Ishikawa (cell line): Measurements from ENCODE around the gene RAB3IL1.

ENCODE experiments used
- CEBPB ChIP-seq: IDR thresholded peaks from 2 replicates; pipeline ENCODE4 v1.6.1; 2012
- CREB1 ChIP-seq: IDR thresholded peaks from 2 replicates; pipeline ENCODE4 v1.6.1; 2012; ENCODE audit warnings: low read depth
- EP300 ChIP-seq: IDR thresholded peaks from 2 replicates; pipeline ENCODE4 v1.6.1; 2012; ENCODE audit warnings: borderline replicate concordance
- TAF1 ChIP-seq: IDR thresholded peaks from 2 replicates; pipeline ENCODE4 v1.6.1; 2012; ENCODE audit warnings: low read depth, mild to moderate bottlenecking
- YY1 ChIP-seq: IDR thresholded peaks from 2 replicates; pipeline ENCODE4 v1.6.1; 2012; ENCODE audit warnings: low read depth
- TF ChIP-seq, protein P1 (sequence below): IDR thresholded peaks from 2 replicates; pipeline ENCODE4 v1.6.1; 2012
- TF ChIP-seq, protein P2 (sequence below): IDR thresholded peaks from 2 replicates; pipeline ENCODE4 v1.6.1; 2012; ENCODE audit warnings: low read depth, mild to moderate bottlenecking

DNA sequence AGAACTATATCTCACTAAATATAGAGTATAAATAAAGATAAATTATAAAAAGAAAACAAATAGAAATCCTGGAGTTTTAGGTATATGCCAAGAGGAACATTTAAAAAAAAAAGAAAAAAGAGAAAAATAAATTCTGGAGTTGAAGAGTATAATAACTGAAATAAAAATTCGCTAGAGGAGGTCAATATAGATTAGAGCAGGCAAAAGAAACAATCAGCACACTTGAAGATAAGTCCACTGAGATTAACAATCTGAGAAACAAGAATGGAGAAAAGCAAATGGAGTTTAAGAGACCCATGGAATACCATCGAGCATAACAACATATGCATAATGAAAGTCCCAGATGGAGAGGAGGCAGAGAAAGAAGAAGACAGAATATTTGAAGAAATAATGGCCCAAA, 18.5 kb upstream of the RAB3IL1 start:
- TF ChIP-seq CREB1 (no peak), YY1 (no peak), TAF1 (no peak), CEBPB (no peak), EP300 (no peak)
- TF ChIP-seq, protein P1, sequence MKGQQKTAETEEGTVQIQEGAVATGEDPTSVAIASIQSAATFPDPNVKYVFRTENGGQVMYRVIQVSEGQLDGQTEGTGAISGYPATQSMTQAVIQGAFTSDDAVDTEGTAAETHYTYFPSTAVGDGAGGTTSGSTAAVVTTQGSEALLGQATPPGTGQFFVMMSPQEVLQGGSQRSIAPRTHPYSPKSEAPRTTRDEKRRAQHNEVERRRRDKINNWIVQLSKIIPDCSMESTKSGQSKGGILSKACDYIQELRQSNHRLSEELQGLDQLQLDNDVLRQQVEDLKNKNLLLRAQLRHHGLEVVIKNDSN: no peak
- TF ChIP-seq, protein P2, sequence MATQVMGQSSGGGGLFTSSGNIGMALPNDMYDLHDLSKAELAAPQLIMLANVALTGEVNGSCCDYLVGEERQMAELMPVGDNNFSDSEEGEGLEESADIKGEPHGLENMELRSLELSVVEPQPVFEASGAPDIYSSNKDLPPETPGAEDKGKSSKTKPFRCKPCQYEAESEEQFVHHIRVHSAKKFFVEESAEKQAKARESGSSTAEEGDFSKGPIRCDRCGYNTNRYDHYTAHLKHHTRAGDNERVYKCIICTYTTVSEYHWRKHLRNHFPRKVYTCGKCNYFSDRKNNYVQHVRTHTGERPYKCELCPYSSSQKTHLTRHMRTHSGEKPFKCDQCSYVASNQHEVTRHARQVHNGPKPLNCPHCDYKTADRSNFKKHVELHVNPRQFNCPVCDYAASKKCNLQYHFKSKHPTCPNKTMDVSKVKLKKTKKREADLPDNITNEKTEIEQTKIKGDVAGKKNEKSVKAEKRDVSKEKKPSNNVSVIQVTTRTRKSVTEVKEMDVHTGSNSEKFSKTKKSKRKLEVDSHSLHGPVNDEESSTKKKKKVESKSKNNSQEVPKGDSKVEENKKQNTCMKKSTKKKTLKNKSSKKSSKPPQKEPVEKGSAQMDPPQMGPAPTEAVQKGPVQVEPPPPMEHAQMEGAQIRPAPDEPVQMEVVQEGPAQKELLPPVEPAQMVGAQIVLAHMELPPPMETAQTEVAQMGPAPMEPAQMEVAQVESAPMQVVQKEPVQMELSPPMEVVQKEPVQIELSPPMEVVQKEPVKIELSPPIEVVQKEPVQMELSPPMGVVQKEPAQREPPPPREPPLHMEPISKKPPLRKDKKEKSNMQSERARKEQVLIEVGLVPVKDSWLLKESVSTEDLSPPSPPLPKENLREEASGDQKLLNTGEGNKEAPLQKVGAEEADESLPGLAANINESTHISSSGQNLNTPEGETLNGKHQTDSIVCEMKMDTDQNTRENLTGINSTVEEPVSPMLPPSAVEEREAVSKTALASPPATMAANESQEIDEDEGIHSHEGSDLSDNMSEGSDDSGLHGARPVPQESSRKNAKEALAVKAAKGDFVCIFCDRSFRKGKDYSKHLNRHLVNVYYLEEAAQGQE: no peak
